Astrocyte (in vitro differentiated cells and primary cell): ENCODE results near the gene THOP1.

Source experiments
- EZH2 ChIP-seq: IDR thresholded peaks from 2 replicates; pipeline ENCODE4 v1.6.1; 2012; ENCODE audit warnings: mild to moderate bottlenecking, low read length, inconsistent platforms; ENCODE audit not compliant: insufficient read depth
- TF ChIP-seq, protein P1 (sequence below): IDR thresholded peaks from 2 replicates; pipeline ENCODE4 v1.5.1; 2011; ENCODE audit warnings: low read depth, mild to moderate bottlenecking, inconsistent platforms, low read length, moderate library complexity; ENCODE audit not compliant: insufficient read depth

DNA sequence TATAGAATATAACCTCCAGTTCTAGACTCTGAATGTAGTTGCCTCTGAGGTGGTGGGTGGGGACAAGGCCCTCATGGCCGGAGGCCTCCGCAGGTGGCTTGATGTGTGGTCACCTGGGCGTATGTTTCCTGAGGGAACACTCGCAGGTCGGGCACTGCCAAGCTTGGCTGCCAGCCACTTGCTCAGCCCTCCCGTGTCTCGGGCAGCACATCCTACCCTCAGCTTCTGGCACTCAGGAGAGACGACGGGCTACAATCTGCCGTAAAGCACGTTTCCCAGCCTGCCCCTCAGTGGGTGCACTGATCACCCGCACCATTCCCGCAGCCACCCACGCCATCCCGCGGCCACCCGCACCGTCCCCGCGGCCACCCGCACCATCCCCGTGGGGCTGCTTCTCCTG lies 15.2 kb downstream of the THOP1 start:
- TF ChIP-seq, protein P1, sequence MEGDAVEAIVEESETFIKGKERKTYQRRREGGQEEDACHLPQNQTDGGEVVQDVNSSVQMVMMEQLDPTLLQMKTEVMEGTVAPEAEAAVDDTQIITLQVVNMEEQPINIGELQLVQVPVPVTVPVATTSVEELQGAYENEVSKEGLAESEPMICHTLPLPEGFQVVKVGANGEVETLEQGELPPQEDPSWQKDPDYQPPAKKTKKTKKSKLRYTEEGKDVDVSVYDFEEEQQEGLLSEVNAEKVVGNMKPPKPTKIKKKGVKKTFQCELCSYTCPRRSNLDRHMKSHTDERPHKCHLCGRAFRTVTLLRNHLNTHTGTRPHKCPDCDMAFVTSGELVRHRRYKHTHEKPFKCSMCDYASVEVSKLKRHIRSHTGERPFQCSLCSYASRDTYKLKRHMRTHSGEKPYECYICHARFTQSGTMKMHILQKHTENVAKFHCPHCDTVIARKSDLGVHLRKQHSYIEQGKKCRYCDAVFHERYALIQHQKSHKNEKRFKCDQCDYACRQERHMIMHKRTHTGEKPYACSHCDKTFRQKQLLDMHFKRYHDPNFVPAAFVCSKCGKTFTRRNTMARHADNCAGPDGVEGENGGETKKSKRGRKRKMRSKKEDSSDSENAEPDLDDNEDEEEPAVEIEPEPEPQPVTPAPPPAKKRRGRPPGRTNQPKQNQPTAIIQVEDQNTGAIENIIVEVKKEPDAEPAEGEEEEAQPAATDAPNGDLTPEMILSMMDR = no peak
- TF ChIP-seq EZH2 = no peak
